GM15510 (cell line): ENCODE results near the gene MVD.

Source experiments
- POLR2A ChIP-seq: IDR thresholded peaks from 3 replicates; pipeline ENCODE4 v1.6.1; 2011; ENCODE audit warnings: borderline replicate concordance; ENCODE audit not compliant: insufficient read length; ENCODE audit errors: extremely low read depth

The MVD gene

DNA sequence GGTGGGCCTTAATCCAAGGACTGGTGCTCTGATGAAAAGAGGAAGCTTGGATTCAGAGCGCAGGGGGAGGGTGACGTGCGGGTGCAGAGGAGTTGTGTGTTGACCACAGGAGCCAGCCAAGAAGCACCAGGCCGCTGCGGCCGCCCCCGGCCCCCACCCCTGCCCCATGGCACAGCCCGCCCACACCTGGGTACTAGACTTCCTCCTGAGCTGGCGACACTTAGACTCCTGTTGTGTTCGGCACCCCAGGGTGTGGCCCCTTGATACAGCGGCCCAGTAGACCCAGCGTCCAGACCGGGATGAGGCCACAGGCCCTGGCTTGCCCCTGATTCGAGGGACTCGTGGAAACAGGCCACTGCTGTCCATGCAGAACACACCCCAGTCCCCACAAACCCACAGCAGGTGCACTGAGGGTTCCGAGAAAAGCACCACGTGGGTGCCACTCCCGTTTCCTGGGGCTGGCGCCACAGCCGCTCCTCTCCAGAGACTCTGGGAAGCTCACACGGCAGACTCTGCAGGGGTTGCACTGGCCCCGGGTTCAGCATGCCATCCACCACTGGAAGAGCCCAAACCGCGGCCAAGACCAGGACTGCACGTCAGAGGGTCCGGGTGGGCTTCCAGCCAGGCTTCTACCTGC, 29.2 kb upstream of the MVD start:
- TF ChIP-seq POLR2A = no peak

DNA sequence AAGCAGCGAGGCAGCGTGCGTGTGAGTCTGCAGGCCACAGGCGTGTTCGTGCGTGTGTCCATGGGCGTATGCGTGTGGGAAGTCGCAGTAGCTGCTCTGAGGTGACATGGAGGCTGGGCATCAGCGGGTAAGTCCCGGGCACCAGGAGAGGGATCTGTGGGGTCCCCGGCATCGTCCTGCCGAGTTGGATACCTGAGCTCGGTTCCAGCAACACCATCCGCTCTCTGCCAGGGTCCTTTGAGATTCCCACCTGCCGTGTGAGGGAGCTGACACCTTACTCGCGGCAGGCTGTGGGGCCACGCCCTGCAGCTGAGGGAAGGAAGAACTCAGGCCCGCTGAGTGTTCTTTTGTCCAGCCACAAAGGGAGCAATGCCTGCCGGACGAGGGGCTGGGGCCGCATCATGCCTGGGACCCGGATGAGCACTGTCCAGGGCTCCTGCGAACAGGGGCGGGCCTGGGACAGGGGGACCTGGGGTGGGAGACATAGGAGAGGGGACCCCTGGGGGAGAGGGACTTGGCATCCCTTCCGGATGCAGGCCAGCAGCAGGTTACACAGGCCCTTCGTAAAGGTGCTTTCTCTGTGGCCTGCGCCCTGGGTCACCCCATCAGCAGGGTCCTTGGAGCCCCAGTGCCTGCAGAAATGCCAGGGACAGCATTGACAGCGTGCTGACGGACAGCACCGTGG, 28.4 kb upstream of the MVD start:
- no peak for TF ChIP-seq POLR2A

DNA sequence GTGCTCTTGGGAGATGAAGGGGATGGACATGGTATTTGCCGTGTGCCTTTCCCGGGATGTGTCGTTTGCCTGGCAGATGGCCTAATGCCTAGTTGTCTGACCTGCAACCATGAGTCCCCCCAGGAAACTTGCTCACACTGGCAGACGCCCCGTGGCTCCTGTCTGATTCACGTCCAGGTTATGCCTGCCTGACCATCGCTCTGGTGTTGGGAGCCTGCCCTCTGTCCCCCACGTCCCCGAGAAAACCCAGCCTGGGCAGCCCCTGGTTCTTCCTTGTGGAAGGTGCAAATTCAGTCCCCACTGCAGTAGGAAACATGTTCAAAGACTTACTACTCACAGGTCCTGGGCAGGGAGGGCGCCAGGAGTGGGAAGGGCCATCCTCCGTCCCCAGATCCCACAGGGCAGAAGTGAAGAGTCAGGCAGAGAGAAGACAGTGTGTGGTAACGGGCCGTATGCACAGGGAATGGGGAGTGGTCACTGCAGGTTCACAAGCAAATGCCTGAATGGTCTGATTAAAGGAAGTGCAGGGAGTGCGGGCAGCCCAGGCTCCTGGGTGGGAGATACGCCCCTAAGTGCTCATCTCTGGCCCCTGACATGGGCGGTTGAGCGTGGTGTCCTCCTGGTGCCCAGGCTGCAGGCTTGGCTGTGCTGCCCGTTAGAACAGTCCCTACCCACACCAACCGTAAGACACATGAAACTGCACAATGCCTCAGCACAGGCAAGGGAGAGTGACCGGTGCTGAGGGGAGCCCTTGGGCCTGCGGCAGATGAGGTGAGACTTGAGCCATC, 27.6 kb upstream of the MVD start:
- no peak for TF ChIP-seq POLR2A

DNA sequence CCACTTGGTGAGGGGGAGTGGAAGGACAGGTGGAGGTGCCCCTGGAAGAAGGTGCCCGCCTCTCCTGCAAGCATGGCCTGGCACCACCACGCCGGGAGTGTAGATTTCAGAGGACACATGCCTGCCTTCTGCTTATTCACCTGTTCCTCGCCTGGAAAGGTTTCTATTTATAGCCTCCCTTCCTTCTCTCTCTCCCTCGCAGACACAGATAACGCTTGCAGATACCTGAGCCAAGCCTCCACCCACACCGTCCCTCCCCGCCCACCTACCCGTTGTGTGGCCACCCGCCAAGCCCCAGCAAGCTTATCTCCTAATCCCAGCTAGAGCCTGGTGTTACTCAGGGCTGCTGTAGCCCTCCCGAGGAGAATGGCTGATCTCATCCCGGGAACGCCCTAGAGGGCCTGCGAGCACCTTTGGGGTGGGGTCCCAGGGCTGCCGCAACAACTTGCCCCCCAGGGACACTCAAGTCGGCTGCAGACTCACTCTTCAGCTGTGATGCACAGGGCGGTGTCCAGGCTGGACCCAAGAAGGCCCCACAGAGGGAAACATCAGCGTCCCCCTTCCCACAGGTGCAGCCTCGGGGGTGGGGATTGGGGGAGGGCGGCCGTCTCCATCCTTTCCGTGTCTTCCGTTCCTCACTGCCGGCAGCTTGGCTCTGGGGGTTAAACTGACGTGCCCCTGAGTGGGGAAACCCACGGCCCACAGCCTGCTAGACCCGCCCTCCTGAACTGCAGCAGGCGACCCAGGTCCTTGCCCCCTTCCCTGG, 25.3 kb upstream of the MVD start:
- TF ChIP-seq POLR2A = no peak

DNA sequence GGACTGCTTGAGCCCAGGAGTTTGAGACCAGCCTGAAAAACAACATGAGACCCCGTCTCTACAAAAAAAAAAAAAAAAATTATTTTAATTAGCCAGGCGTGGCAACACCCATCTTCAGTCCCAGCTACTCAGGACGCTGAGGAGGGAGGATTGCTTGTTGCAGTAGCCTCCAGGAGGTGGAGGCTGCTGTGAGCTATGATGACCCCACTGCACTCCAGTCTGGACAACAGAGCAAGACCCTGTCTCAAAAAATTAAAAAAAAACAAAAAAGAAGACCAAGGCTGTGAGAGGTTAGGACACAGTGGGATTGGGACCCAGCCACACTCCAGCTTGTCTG, 24.8 kb upstream of the MVD start:
- TF ChIP-seq POLR2A = no peak

DNA sequence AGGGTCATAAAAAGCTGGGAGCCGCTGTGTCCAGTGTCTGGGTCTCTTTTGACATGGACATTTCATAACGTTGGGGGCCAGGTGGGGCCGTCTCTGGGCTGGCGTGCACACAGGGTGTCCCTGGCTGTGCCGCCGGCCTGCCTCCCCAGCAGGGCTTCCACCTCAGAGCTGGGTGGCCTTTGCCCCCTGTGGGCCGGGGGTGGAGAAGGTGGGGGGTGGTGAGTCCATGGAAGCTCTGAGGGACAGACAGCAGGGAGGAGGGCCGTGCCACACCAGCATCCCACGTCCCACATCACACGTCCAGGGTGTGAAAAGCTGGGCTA, 24.3 kb upstream of the MVD start:
- TF ChIP-seq POLR2A = no peak

DNA sequence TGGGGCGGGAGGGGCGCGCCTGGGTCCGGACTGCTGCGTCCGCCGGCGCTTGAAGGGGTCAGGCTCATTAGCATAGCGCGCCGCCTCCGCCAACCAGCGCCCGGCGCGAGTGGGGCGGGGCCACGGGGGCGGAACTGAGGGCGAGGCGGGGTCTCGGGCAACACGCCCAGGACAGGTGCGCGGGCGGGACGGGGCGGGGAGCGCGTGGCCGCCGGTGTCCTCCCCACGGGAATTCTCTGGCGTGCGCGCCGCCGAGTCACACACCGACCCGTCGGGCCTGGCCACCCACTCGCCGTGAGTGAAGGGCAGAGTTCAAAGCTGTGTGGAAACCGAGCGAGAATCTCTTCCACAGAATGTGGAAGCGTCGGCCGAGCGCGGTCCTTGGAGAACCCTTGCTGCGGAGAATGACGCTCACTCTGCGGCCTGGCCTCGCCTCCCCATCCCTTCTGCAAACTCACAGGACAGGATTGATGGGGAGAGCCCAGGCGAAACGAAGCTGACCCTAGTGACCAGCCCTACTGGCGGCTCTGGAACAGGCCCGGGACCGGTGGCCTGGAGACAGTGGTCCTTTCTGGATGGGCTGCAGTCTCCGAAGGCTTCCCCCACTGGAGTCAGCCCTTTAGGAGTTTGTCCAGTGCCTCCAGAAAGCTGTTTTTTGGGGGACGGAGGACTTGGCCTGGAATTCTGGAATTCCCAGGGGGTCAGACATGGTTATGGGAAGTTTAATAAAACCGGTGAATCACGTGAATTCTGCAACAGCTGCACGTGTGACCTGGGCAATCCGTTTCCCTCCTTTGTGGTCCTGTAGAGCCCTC, 23.8 kb upstream of the MVD start, which contains the start of gene SNAI3:
SNAI3 (minus strand) TSS at position 69 of the 815 bp plus-strand sequence. CDS start 101 bp downstream, outside the sequence.
- no peak for TF ChIP-seq POLR2A

DNA sequence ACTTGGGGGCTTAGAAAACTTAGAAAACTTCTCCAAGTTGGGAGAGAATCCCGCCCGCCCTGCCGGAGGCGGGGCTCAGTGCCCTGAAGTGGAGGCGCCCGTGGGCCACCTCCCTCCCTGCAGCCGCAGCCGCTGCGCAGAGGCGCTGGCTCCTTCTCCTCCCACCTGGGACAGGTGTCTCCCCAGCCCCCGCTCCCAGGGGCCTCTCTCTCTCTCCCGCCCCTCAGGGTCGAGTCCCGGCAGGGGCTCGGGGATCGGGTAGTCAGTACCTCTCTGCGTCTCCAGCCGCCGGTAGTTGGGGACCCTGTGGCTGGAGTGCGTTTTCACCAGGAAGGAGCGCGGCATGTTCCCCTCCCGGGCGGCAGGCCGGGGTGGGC, 23.2 kb upstream of the MVD start:
- TF ChIP-seq POLR2A = no peak

DNA sequence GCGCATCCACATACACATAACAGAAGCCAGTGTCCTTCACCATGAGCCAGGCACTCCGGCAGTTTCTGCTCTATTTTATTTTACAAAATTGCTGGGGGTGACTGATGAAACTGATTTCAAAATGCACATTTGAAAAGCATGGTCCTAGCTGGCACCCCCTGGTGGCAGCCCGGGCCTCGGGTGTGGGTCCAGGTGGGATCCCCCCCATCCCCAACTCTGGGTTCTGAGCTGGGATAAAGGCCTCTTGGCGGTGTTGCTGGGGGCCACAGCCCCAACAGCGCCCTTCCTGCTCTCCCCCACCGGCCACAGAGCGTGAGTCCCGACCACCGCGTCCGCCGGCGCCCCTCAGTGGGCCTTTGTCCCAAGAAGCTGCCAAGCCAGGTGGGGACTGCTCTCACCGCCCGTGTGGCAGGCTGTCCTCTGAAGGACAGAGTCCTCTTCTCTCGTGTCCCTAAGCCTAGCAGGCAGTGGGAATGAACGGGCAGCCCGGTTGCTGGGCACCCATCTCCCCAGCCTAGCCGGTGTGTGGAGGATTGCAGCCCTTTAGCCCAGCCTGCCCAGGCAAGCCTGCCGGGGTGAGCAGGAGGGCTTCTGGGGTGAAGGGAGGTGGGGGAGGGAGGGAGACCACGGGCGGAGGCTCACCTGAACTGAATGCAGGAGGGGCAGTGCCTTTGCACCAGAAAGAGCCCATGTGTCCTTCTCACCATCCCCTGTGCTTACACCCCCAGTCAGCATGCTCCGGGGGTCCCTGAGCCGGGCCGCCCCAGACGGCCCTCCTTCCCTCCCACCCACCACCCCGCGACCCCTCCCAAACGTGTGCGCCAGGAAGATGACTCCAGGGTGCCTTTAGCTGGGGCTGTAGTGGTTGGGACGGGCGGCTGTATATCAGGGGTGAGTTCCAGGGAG, 22.5 kb upstream of the MVD start:
- TF ChIP-seq POLR2A = no peak

DNA sequence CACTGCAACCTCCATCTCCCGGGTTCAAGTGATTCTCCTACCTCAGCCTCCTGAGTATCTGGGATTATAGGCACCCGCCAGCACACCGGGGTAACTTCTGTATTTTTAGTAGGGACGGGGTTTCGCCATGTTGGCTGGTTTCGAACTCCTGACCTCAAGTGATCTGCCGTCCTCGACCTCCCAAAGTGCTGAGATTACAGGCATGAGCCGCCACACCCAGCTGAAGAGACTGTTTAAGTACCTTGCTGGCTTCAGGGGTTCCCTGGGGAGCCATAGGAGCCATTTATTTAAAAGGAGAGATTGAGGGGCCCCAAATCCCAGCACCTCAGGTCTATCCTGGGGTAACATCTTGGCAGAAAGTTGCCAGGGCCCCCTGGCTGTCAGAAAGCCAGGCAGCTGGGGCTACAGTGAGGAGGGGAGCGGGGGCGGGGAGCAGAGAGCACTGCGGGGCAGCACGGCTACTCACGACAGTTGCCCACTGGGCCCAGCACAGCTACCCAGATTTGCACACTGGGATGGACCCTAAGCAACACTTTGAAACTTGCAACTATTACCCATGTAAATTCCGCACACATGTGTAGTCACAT, 21.8 kb upstream of the MVD start:
- TF ChIP-seq POLR2A = no peak

DNA sequence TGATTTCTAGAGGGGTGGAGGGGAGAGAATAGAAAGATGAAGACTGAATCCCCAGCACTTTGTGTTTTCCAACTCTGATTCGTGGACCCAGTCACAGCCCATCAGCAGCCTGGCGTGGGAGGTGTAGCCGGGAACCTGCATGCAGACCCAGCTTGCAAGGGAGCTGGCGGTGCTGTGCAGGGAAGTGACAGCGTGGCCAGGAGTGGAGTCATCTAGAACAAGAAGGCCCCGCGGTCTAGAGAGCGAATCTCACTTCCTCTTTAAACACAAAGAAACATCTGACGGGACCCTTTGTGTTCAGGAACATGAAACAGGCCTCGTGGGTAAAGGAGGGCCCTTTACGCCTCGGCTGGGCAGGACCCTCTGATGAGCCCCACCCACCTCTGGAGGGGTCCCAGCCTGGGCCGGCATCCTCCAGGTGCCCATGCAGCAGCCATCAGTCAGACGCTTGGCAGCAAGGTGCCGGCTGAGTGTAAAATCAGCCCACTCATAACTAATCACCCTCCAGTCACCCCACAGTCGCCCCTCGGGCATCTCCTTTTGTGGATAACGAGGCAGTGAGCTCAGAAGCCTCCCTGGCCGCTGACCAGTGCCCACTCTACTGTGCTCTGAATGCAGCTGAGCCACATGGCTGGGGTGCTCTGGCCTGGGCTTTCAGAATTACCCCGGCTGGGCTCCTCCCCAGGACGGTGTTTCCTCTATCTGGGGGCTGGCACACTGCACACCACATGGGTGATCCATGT, 19.0 kb upstream of the MVD start:
- TF ChIP-seq POLR2A = peak; percentile 51

DNA sequence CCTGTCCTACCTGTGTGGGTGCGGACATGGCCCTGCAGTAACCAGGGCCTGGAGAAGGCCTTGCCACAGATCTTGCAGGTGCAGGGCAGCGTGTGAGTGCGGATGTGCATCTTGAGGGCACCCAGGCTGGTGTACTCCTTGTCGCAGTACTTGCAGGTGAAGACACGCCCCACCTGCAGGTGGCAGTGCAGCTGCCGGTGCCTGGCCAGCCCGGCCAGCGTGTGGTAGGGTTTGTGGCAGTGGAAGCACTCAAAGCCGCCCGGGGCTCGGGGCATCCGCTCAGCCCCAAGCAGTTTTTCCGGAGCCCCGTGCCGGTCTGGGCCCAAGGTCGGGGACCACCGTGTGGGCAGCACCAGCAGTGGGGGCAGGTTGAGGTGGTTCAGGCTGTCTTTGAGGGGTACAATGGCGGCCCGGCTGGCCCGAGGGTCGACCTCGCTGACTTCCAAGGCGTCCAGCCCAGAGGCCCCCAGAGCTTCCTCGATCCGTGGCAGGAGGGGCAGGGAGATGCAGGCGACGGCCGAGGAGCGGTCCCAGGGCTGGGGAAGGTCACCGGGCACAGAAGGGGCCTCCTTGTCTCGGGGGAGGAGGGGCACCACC, 18.3 kb upstream of the MVD start:
- TF ChIP-seq POLR2A = peak; percentile 38
